Tibial nerve (tissue), 4 donors: ENCODE results near the gene NCAM2.

Experiments used
- EP300 ChIP-seq, 2 donors: sonication (generic); formaldehyde crosslinking; IDR thresholded peaks; one replicate each; pipeline ENCODE4 v1.6.1; 2017; ENCODE audit warnings: antibody characterized with exemption in 2 of 2, mild to moderate bottlenecking in 1 of 2
- TF ChIP-seq, protein P1 (sequence below), 5 experiments: fragments of 200-600 bp in 3 of 5; fragments of 450-650 bp in 2 of 5; sonication (generic) in 3 of 5; IDR thresholded peaks; one replicate each; pipeline ENCODE4 v1.5.1; 2016 to 2019; ENCODE audit warnings: antibody characterized with exemption in 5 of 5, mild to moderate bottlenecking in 3 of 5, moderate library complexity in 2 of 5

DNA sequence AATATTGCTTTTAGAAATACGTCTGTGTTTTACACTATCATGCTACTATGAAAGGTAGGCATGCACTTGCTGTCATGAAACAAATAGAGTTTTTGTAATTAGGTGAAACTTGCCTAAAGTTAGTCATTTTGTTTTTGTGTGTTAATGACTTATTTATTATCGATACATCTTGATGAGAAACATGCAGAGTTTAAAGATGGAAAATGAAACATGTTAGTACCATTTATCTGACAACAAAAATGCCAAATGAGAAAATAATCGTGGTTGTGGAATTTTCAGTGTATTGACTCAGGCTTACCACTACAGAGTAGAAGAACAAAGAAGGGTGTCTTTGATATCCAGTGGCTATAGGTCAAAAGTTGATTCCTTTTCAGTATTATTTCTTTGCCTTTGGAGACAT, 105.5 kb downstream of the NCAM2 start:
- TF ChIP-seq, protein P1, sequence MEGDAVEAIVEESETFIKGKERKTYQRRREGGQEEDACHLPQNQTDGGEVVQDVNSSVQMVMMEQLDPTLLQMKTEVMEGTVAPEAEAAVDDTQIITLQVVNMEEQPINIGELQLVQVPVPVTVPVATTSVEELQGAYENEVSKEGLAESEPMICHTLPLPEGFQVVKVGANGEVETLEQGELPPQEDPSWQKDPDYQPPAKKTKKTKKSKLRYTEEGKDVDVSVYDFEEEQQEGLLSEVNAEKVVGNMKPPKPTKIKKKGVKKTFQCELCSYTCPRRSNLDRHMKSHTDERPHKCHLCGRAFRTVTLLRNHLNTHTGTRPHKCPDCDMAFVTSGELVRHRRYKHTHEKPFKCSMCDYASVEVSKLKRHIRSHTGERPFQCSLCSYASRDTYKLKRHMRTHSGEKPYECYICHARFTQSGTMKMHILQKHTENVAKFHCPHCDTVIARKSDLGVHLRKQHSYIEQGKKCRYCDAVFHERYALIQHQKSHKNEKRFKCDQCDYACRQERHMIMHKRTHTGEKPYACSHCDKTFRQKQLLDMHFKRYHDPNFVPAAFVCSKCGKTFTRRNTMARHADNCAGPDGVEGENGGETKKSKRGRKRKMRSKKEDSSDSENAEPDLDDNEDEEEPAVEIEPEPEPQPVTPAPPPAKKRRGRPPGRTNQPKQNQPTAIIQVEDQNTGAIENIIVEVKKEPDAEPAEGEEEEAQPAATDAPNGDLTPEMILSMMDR (IDR thresholded peaks at IDR 0.05) = no peak
- TF ChIP-seq EP300 (IDR thresholded peaks at IDR 0.05) = no peak
